ENCODE measurements around the gene ELF1. TPM values are rescaled to one million over a fixed set of nuclear protein-coding genes. Genes with fewer than 3 reads are reported as not detected.

The ELF1 gene
- total RNA-seq, 5 donors from 2014 or later (not counting 1 experiment from before 2014, with no cell fraction given) = 133 to 221 (median 146) TPM

DNA sequence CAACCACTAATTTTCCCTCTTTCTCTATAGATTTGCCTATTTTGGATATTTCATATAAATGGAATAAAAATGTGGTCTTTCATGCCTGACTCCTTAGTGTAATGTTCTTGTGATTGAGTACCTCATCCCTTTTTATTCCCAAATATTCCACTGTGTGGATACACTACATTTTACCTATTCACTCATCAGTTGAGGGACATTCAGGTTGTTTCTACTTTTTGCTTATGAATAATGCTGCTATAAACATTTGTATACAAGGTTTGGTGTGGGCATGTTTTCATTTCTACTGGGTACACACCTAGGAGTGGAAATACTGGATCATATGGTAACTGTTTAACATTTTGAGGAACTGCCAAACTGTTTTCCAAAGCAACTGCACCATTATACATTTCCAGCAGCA, 37.1 kb upstream of the ELF1 start:
- CTCF ChIA-PET = interaction anchor here in 1 of 2 donors (1.0 to 1.4 kb wide), 2 partner anchors 33 to 90 kb away, joined by 3 to 4 read pairs; no protein-coding TSS in a partner anchor
- Histone ChIP-seq H3K9me3 (no peaks in the 10 kb centered on the region), H3K27ac (ENCODE audit: low read length) (no peak overlapping the region), H3K4me1 (ENCODE audit: control insufficient read depth in 1 of 2, extremely low read depth in 1 of 2, insufficient read depth in 2 of 2, low read length in 2 of 2) (peaks cover 8 to 11% of the 10 kb centered on the region in 2 experiments), H3K27me3 (replicated peaks in 1 of 2; ENCODE audit: control insufficient read depth in 2 of 2, extremely low read depth in 1 of 2, insufficient read depth in 2 of 2, low read length in 1 of 2) (no peaks in the 10 kb centered on the region), H3K4me3 (ENCODE audit: control insufficient read depth in 1 of 2, extremely low read depth in 1 of 2, low read length in 1 of 2) (no peak overlapping the region), H3K36me3 (ENCODE audit: control insufficient read depth in 2 of 2, extremely low read depth in 1 of 2, insufficient read depth in 1 of 2, low read length in 1 of 2) (no peaks in the 10 kb centered on the region)
- Mint-ChIP-seq H3K27me3 (no peaks in the 10 kb centered on the region), H3K27ac (no peak overlapping the region), H3K9me3 (no peaks in the 10 kb centered on the region), H3K4me1 (peaks cover 54 to 66% (median 58%) of the 10 kb centered on the region in 3 donors), H3K4me3 (no peak overlapping the region), H3K36me3 (no peaks in the 10 kb centered on the region)
- POLR2A ChIA-PET = interaction anchor here in 1 of 2 donors (0.6 kb wide), 1 partner anchor 1489 kb away, joined by 11 read pairs; no protein-coding TSS in a partner anchor
- no peak for DNase-seq
- ATAC-seq (replicated peaks in 1 of 4) = no peak

GRCh38 chr13:41054919-41055619, 36.0 kb upstream of the ELF1 start:
- H3K27ac Mint-ChIP-seq = peak overlapping the region in 1 of 2 donors; percentile 18
- peak overlapping the region in 1 of 3 donors; percentile 8 for H3K4me3 Mint-ChIP-seq
- no peaks in the 10 kb centered on the region for H3K36me3 ChIP-seq (ENCODE audit: control insufficient read depth in 2 of 2, extremely low read depth in 1 of 2, insufficient read depth in 1 of 2, low read length in 1 of 2)

GRCh38 chr13:41054212-41054877, 35.2 kb upstream of the ELF1 start:
- Histone ChIP-seq H3K4me3 (ENCODE audit: control insufficient read depth in 1 of 2, extremely low read depth in 1 of 2, low read length in 1 of 2) (no peak overlapping the region), H3K4me1 (ENCODE audit: control insufficient read depth in 1 of 2, extremely low read depth in 1 of 2, insufficient read depth in 2 of 2, low read length in 2 of 2) (peaks cover 4 to 9% of the 10 kb centered on the region in 2 experiments), H3K27ac (ENCODE audit: low read length) (no peak overlapping the region), H3K9me3 (no peaks in the 10 kb centered on the region), H3K36me3 (ENCODE audit: control insufficient read depth in 2 of 2, extremely low read depth in 1 of 2, insufficient read depth in 1 of 2, low read length in 1 of 2) (no peaks in the 10 kb centered on the region), H3K27me3 (replicated peaks in 1 of 2; ENCODE audit: control insufficient read depth in 2 of 2, extremely low read depth in 1 of 2, insufficient read depth in 2 of 2, low read length in 1 of 2) (no peaks in the 10 kb centered on the region)
- DNase-seq = peak in 27 of 35 experiments; percentile 7 to 79 (median 31)
- WGBS (ENCODE audit: insufficient coverage) = 100% methylated on average over 2 of the region's 9 CpGs
- ATAC-seq (replicated peaks in 1 of 4) = peak; percentile 70 to 79 (median 75)
- Mint-ChIP-seq H3K4me3 (peak overlapping the region in 1 of 3 donors; percentile 8), H3K27ac (peak overlapping the region in 1 of 2 donors; percentile 77), H3K4me1 (peaks cover 52 to 59% (median 54%) of the 10 kb centered on the region in 3 donors), H3K9me3 (no peaks in the 10 kb centered on the region), H3K27me3 (no peaks in the 10 kb centered on the region), H3K36me3 (peaks cover 4% of the 10 kb centered on the region)
- CTCF ChIA-PET = interaction anchor here (0.5 to 3.9 kb wide), 28 partner anchors 10 to 598 kb away, joined by 3 to 34 read pairs (median 5); partner anchors contain the start of gene ELF1 (in 2 of the 2)
- POLR2A ChIA-PET = interaction anchor here (1.0 to 2.0 kb wide), 2 partner anchors 35 to 36 kb away, joined by 3 to 7 read pairs; partner anchors contain the start of gene ELF1 (in 1 of the 2)

More at GRCh38 chr13:41054919-41055619, 36.0 kb upstream of the ELF1 start:
- Histone ChIP-seq H3K27ac (ENCODE audit: low read length) (no peak overlapping the region), H3K4me1 (ENCODE audit: control insufficient read depth in 1 of 2, extremely low read depth in 1 of 2, insufficient read depth in 2 of 2, low read length in 2 of 2) (peaks cover 8 to 11% of the 10 kb centered on the region in 2 experiments), H3K9me3 (no peaks in the 10 kb centered on the region), H3K4me3 (ENCODE audit: control insufficient read depth in 1 of 2, extremely low read depth in 1 of 2, low read length in 1 of 2) (no peak overlapping the region), H3K27me3 (replicated peaks in 1 of 2; ENCODE audit: control insufficient read depth in 2 of 2, extremely low read depth in 1 of 2, insufficient read depth in 2 of 2, low read length in 1 of 2) (no peaks in the 10 kb centered on the region)
- Mint-ChIP-seq H3K9me3 (no peaks in the 10 kb centered on the region), H3K27me3 (no peaks in the 10 kb centered on the region), H3K36me3 (no peaks in the 10 kb centered on the region), H3K4me1 (peaks cover 55 to 59% (median 55%) of the 10 kb centered on the region in 3 donors)
- CTCF ChIA-PET = interaction anchor here (0.6 to 3.9 kb wide), 23 partner anchors 9 to 598 kb away, joined by 3 to 34 read pairs (median 5); partner anchors contain the start of gene ELF1 (in 2 of the 2)
- 90% methylated on average over 3 of the region's 5 CpGs for WGBS (ENCODE audit: insufficient coverage)
- DNase-seq (peak in 1 of 35 experiments; percentile 38), ATAC-seq (replicated peaks in 1 of 4) (peak in 1 of 4 experiments; percentile 13)
- POLR2A ChIA-PET = interaction anchor here (0.5 to 2.0 kb wide), 5 partner anchors 10 to 617 kb away, joined by 3 to 7 read pairs (median 6); partner anchors contain the start of gene ELF1 (in 1 of the 2)

DNA sequence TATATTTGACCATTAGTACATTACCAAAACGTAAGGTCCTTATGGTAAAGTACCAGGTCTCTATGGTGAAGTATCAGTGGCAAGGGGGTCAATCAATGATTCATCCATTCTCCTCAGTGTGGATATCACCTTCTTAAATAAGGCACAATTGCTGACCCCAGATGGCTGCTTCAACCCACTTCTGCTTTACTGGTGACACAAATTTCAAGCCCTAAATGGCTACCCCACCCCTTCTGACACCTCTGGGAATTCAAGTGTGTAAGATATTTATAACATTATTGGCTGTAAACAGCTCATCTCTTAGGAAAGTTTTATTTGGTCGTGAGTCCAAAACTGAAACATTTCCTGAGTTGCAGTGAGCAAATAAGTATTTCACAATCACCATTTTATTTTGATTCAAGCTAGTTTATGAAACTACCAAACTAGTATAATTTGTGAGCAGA, 34.3 kb upstream of the ELF1 start:
- ChIA-PET POLR2A (interaction anchor here in 1 of 2 donors (2.0 kb wide), 1 partner anchor 34 kb away, joined by 7 read pairs; the partner anchor contains the start of gene ELF1), CTCF (interaction anchor here (0.5 to 3.9 kb wide), 21 partner anchors 11 to 277 kb away, joined by 3 to 34 read pairs (median 5); partner anchors contain the start of gene ELF1 (in 1 of the 2))
- Histone ChIP-seq H3K4me1 (ENCODE audit: control insufficient read depth in 1 of 2, extremely low read depth in 1 of 2, insufficient read depth in 2 of 2, low read length in 2 of 2) (peaks cover under 1 to 4% of the 10 kb centered on the region in 2 experiments), H3K9me3 (no peaks in the 10 kb centered on the region), H3K4me3 (ENCODE audit: control insufficient read depth in 1 of 2, extremely low read depth in 1 of 2, low read length in 1 of 2) (no peak overlapping the region), H3K27me3 (replicated peaks in 1 of 2; ENCODE audit: control insufficient read depth in 2 of 2, extremely low read depth in 1 of 2, insufficient read depth in 2 of 2, low read length in 1 of 2) (no peaks in the 10 kb centered on the region), H3K27ac (ENCODE audit: low read length) (no peak overlapping the region), H3K36me3 (ENCODE audit: control insufficient read depth in 2 of 2, extremely low read depth in 1 of 2, insufficient read depth in 1 of 2, low read length in 1 of 2) (no peaks in the 10 kb centered on the region)
- peaks cover 9% of the 10 kb centered on the region for H3K36me3 Mint-ChIP-seq
- H3K27me3 Mint-ChIP-seq = no peaks in the 10 kb centered on the region
- H3K9me3 Mint-ChIP-seq = no peaks in the 10 kb centered on the region
- peaks cover 50 to 57% (median 54%) of the 10 kb centered on the region in 3 donors for H3K4me1 Mint-ChIP-seq
- no CpG with 5 or more reads among the region's 2 CpGs for WGBS (ENCODE audit: insufficient coverage)
- no peak for ATAC-seq (replicated peaks in 1 of 4)
- DNase-seq = peak in 1 of 35 experiments; percentile 15
- no peak overlapping the region for H3K4me3 Mint-ChIP-seq
- H3K27ac Mint-ChIP-seq = no peak overlapping the region

- Histone ChIP-seq H3K27me3 (replicated peaks in 1 of 2; ENCODE audit: control insufficient read depth in 2 of 2, extremely low read depth in 1 of 2, insufficient read depth in 2 of 2, low read length in 1 of 2) (no peaks in the 10 kb centered on the region), H3K36me3 (ENCODE audit: control insufficient read depth in 2 of 2, extremely low read depth in 1 of 2, insufficient read depth in 1 of 2, low read length in 1 of 2) (no peaks in the 10 kb centered on the region), H3K4me1 (ENCODE audit: control insufficient read depth in 1 of 2, extremely low read depth in 1 of 2, insufficient read depth in 2 of 2, low read length in 2 of 2) (peaks cover 0 to 2% of the 10 kb centered on the region in 2 experiments), H3K4me3 (ENCODE audit: control insufficient read depth in 1 of 2, extremely low read depth in 1 of 2, low read length in 1 of 2) (no peak overlapping the region), H3K9me3 (no peaks in the 10 kb centered on the region), H3K27ac (ENCODE audit: low read length) (no peak overlapping the region)
- ATAC-seq (replicated peaks in 1 of 4) (no peak), DNase-seq (no peak)
- Mint-ChIP-seq H3K27ac (no peak overlapping the region), H3K9me3 (no peaks in the 10 kb centered on the region), H3K36me3 (peaks cover 9% of the 10 kb centered on the region), H3K4me3 (no peak overlapping the region), H3K4me1 (peaks cover 43 to 51% (median 48%) of the 10 kb centered on the region in 3 donors), H3K27me3 (no peaks in the 10 kb centered on the region)
- CTCF ChIA-PET = interaction anchor here (0.6 to 3.9 kb wide), 6 partner anchors 13 to 253 kb away, joined by 3 to 31 read pairs (median 6); partner anchors contain the start of gene ELF1 (in 1 of the 2)
- POLR2A ChIA-PET = interaction anchor here (0.6 kb wide), 2 partner anchors 84 to 119 kb away, joined by 4 read pairs; no protein-coding TSS in a partner anchor
- WGBS (ENCODE audit: insufficient coverage) = no CpG with 5 or more reads among the region's 3 CpGs
Measured at GRCh38 chr13:41052441-41052840, 33.3 kb upstream of the ELF1 start.
